ENCODE data around the gene PRR30. TPM values are rescaled to one million over a fixed set of nuclear protein-coding genes. Genes with fewer than 3 reads are reported as not detected.

The PRR30 gene
- total RNA-seq, 2 donors from 2014 or later: not detected

DNA sequence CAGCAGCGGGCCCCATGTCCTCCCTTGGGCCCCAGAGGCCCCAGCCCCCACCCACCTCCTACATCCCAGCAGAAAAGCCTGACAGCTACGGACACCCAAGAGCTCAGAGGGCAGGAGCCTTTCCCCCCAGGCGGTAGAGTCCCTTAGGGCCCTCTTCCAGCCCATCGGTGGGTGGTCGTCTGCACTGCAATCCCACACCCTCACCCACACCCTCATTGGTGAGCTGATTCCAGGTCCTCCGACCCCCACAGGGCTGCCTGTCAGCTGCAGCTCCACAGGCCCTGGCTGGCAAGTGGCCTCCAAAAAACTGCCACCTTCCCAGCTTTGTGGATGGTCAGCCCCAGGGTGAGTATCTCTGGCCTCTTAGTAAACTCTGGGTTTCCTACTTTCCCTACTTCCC lies 20.1 kb upstream of the PRR30 start:
- no peak for DNase-seq (ENCODE audit: low spot score)
- intact Hi-C loops (cut with DNase I): no loop called here

DNA sequence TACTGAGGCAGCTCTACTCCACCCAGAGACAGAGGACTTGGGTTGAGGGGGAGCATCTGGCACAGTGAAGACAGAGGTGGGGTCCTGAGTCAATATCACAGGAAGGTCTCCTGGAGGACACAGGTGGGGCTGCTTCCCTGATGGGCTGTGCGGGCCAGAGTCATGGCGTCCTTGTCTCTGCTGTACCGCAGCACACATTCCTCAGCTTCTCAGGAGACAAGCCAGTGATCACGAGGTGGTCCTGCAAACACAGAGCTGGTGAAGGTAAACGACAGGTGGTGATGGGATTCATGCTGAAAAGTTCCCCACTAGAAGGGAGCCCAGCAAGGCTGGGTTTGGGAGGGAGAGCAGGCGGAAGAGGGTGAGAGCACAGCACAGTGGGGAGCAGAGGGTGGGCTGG lies 19.3 kb upstream of the PRR30 start:
- no peak for DNase-seq (ENCODE audit: low spot score)
- intact Hi-C loops (cut with DNase I): no loop called here

DNA sequence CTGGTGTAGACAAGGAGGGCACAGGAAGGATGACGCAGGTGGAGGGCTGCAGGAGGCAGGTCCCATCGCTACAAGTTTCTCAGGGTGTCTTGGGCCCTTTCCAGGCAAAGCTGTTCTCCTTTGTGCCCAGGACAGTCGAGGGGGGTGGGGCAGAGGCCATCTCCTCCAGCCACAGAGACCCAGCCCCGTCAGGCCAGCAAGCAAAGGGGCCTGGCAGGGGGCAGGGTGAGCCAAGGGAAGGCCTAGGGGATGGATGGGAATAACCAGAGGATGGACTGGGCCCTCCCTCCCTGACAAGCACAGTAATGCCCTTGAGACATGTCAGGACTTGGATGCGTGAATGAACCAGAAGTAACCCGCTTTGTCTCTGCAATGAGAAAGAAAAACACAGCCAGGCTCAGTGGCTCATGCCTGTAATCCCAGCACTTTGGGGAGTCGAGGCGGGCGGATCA lies 15.9 kb upstream of the PRR30 start:
- intact Hi-C loops (cut with DNase I): no loop called here
- DNase-seq (ENCODE audit: low spot score): no peak

DNA sequence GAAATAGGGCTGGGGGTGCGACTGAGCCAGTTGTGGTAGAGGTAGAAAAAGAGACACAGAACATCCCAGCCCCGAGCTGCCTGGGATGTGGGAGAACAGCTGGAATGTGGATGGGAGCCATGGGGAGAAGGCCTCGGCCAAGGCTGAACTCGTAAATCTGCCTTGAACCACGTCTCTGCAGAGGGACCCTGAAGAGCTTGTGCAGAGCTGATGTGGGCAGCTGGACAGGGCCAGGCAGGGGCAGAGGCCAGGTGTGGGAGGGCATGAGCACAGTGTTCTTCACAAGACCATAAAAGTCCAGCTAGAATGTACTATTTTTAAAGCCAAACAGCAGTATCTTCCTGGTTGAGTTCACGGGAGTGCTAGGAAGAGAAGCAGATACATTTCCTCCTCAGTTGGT lies 15.3 kb upstream of the PRR30 start:
- intact Hi-C loops (cut with DNase I): no loop called here
- no peak for DNase-seq (ENCODE audit: low spot score)

DNA sequence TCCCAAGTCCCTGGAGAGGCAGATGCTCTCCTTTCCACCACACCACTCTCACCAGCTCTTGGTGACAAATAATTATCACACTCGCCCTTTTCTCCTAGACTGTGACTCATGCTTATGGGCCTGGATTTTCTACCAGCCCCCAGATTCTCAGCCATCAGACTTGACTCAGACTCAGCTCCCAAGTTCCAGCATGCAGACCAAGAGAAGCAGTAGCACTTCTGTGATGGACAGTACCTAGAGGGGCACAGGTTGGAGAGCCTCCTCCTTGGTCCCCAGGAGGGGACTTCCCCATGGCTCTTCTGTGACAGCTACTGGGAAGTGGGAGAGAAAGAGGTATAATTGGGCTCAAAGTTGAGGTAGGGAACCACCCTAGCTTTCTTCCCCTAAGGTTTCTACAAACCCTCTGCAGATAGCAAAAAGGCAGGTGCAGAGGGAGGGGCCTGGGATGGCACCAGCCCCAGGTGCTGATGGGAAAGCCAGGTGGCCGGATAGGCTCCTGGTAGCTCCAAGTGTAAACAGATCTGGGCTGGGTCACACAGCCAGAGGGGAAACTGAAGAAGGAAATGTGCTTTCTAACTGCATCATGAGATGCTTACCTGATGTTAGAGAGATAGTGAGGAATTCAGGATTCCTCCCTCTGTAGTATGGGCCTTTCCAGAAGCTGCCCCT lies 13.7 kb upstream of the PRR30 start:
- DNase-seq (ENCODE audit: low spot score): no peak
- intact Hi-C loops (cut with DNase I): no loop called here

DNA sequence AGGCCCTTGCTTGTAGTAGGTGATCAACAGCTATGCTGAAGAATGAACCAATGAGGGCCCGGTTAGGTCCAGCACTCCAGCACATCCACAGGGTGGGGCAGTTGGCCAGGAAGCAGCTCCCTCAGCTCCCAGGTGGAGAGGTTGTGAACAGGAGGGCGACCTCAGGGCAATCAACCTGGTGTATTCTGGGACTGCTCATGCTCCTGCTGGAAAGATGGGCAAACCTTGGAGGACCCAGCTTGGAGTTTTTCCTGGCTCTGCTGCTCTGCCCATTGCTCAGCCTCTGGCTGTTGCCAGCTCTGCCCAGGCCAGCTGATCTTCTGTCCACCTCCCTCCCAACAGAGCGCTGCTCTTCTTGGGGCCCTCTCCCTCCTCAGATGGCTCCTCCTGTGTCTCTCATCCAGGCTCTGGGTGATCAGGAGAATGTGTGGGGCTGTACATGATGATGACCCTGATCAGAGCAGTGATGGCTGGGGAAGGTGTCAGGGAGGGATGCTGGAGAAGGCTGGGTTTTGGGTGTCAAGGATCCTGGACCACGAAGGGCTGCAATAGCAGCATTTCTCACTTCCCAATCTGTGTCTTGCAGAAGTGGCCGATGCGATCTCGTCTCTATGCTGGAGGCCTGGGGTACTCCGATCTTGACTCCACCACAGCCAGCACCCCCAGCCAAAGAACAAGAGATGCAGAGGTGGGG lies 13.0 kb upstream of the PRR30 start:
- peak; percentile 43 for DNase-seq (ENCODE audit: low spot score)
- intact Hi-C loops (cut with DNase I): no loop called here

DNA sequence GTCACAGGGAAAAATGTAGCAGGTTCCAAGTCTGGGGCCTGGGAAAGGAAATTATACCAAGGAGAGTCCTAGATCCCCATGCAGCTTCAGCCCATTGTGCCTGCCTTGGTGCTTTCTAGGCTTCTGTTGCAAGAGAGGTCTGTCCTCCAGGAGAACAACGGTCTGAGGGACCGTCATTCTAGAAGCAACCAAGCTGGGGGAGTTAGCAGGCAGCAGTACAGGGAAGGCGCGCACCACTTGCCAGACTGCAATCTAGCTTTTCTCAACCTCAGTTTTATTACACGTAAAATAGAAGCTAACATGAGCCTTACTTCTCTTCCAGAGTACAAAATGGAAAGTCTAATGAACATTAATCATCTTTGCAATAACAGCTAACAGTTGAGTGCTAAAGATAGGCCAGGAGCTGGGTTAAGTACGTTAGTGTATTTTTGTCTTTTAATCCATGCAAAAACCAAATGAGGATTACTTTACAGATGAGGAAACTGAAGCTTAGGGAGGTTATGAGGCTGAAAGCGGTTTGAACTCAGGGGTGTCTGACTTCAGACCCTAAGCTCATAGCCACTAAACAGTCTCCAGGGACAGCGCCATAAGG lies 11.5 kb upstream of the PRR30 start:
- intact Hi-C loops (cut with DNase I): no loop called here
- DNase-seq (ENCODE audit: low spot score): peak; percentile 64

DNA sequence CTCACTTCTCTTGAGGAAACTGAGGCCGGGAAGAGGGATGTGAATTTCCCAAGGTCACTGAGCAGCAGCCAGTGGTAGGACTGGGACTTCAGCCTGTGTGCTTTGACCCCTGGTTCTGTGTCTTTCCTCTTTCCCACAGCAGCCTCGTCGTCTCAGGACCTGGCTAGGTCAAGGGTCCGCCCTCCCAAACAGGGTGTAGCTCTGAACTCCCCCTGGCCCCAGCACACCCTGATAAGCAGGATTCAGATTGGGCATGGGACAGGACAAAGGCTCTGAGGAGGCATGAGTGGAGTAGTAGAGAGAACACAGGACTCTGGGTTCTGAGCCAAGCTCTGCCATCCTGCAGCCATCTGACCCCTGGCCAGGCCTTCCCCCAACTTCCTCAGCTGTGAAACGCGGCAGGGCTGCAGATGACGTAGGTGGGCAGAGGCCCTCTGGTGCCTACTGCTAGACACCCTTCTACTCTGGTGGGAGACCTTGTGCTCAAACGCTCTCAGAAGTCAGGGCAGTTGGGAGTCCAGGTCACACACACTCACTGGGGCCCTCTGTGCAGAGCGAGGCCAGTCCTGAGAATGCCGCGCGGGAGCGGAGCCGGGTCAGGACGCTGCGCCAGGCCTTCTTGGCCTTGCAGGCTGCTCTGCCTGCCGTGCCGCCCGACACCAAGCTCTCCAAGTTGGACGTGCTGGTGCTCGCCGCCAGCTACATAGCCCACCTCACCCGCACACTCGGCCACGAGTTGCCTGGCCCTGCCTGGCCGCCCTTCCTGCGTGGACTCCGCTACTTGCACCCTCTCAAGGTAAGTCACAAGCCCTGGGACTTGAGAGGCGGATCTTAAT lies 10.6 kb upstream of the PRR30 start:
- intact Hi-C loops (cut with DNase I): no loop called here
- DNase-seq (ENCODE audit: low spot score): peak; percentile 55

DNA sequence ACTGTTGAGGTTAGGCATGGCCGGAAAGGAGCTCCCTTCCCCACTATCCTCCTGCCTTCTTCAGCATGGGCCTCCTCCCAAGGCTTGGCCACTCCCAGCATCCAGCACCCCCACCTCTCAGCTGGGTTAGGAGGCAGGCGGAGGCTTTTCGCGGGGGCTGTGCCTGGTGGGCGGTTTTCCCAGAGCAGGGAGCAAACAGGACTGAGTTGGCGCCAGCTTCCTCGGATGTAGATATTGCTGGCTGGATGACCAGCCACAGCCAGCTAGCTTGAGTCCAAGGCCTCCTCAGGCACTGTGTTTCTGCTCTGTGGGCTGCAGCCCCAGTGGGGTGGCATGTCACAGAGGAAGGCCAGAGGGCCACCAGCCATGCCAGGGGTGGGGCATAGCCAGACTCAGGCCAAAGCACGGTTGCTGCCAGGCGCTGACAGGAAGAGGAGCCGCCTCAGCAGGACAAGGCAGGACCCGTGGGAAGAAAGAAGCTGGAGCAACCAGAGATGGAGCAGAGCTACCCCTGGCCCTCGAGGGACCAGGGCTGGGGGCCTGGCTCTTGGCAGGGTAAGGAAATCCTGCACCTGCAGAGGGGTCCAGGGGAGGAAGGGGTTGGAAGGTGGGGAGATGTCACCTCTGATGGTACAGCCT lies 9.7 kb upstream of the PRR30 start, which contains the start of gene TCF23:
TSS of gene TCF23 (plus strand) at position 204 of the 639 bp plus-strand sequence. CDS start at position 334, 130 bp downstream.
- intact Hi-C loops (cut with DNase I): no loop called here
- peak; percentile 69 for DNase-seq (ENCODE audit: low spot score)

DNA sequence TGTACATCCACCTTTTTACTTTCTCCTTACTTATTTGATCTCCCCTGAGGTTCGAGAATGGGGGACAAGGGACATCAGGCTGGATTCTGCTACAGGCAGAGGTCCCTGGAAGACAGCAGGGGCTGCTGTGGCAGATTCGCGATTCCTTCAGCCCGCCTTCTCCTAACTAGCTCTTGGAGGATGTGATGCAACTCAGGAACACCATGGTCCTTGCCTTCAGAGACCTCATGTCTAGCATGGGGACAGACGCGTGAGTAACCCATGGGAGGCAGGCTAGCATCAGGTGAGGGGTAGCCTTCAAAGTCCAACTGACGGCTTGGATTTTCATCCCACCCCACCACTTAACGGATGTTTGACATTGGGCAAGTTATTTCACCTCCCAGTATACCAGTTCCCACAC lies 8.7 kb upstream of the PRR30 start:
- intact Hi-C loops (cut with DNase I): no loop called here

DNA sequence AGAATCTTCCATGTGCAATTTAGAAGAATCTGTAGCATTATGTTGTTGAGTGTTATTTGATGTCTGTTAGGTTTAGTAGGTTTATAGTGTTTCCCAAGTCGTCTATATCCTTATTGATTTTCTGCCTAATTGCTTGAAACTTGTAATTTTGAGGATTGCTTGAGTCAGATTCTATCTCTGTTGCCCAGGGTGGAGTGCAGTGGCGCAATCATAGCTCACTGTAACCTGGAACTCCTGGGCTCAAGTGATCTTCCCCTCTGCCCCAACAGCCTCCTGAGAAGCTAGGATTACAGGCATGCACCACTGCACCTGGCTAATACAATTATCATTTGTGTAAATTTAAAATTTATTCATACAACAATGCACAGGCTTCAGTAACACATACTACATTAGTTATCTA lies 6.5 kb upstream of the PRR30 start:
- peak; percentile 15 for DNase-seq (ENCODE audit: low spot score)
- intact Hi-C loops (cut with DNase I): no loop called here

More for the DNA sequence above, 8.7 kb upstream of the PRR30 start:
- peak; percentile 22 for DNase-seq (ENCODE audit: low spot score)

DNA sequence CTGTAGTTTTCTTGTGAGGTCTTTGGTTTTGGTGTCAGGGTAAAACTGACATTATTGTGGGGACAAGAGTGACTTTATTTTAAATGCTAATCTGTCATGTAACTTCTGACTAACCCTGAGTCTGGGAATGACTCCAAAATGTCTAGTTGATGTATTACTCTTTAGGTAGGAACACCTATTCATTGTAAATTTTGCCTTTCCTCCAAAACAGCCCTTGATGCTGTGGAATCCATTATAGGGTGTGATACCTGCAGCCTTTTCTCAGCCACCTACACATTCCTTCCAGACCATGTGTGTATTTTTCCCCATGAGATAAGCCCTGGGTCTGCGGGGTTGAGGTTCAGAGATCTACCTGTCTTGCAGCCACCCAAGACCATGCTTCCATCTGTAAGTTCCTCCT lies 4.1 kb upstream of the PRR30 start:
- peak; percentile 8 for DNase-seq (ENCODE audit: low spot score)
- intact Hi-C loops (cut with DNase I): no loop called here

DNA sequence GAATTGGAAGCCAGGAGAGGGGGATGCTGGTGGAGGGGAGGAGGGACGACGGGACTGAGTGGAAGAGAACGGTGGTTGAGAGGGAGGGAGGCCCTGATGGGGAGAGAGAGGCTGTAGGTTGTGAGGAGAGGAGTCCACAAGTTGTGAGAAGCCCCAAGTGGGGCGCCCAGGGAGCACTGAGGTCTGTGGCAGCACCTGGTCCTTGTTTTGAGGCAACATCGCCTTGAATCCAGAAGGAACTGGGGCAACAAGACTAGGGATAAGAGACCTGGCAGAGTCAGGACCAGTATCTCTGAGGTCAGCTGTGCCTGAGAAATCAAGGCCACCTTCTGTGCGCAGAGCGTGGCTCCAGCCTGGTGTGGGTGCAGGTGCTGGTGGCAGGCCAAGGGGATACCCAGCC lies 1.1 kb downstream of the PRR30 start:
- intact Hi-C loops (cut with DNase I): no loop called here
- peak; percentile 62 for DNase-seq (ENCODE audit: low spot score)

DNA sequence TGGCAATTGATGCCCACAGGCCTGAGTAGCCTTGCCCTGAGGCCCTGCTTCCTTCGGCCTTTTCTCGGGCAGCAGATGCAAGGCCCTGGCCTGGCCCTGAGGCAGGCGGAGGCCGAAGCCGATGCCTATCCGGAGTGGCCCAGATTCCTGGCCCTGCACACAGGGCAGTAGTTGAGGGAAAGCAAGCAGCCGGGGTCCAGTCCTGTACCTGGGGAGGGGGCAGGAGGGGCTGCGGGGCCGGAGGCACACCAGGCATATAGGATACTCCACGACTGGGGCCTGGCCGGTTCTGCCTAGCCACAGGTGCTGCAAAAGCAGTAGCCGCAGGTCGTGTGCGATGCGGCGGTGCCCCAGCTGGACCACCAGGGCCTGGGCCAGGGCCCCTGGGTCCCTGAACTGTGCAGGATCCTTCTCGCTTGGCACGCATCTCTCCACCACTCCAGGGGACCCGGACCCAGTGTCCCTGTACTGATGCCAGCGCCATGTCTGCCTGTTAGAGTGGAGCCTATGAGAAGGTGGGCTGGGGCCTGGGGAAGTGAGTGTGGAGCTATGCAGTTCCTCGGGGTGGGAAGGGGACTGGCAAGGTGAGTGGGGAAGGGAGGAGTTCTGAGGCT lies 1.8 kb downstream of the PRR30 start:
- intact Hi-C loops (cut with DNase I): no loop called here
- peak; percentile 71 for DNase-seq (ENCODE audit: low spot score)

DNA sequence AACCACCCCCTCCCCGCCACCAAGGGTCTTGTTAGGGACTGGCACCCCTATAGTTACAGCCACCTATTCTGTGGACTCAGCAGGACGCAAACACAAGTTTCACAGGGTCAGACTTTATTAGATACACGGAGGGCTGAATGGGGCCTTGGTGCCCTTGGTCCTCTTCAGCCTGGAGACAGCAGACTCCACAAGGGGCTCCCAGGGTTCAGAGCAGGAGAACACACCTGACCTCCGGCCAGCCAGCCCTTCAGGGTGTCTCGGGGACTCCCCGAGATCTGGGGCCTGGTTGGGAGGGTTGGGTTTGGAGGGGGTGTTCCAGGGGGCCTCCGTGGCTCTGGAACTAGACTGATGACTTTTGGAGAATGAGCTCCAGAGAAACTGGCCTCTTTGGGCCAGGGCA lies 2.5 kb downstream of the PRR30 start:
- peak; percentile 71 for DNase-seq (ENCODE audit: low spot score)

DNA sequence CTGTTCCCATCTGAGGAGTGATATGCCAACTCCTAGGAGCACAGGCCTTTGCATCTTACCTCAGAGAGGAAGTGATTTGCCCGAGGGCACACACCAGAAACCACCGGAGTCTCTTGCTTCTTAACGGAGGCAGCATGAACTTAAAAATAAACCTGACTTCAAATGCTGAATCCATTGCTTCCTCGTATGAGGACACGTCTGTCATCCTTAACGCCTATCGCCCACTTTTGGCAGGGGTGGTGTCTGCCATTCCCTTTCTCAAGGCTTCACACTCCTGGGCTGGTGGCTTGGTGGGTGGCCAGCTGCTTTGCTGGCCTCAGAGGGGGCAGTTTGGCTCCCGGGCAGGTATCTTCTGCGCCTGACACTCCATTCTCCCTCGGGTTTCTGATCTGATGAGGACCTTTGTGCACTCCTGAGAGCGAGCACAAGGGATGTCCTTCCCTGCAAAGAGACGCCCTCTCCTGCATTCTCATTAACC lies 3.7 kb downstream of the PRR30 start:
- peak; percentile 72 for DNase-seq (ENCODE audit: low spot score)
- intact Hi-C loops (cut with DNase I): no loop called here

More for the DNA sequence above, 2.5 kb downstream of the PRR30 start:
- intact Hi-C loops (cut with DNase I): loop anchor here in 1 of 2 donors (1.0 kb wide), 1 partner anchor 125 kb away; no protein-coding TSS in a partner anchor

DNA sequence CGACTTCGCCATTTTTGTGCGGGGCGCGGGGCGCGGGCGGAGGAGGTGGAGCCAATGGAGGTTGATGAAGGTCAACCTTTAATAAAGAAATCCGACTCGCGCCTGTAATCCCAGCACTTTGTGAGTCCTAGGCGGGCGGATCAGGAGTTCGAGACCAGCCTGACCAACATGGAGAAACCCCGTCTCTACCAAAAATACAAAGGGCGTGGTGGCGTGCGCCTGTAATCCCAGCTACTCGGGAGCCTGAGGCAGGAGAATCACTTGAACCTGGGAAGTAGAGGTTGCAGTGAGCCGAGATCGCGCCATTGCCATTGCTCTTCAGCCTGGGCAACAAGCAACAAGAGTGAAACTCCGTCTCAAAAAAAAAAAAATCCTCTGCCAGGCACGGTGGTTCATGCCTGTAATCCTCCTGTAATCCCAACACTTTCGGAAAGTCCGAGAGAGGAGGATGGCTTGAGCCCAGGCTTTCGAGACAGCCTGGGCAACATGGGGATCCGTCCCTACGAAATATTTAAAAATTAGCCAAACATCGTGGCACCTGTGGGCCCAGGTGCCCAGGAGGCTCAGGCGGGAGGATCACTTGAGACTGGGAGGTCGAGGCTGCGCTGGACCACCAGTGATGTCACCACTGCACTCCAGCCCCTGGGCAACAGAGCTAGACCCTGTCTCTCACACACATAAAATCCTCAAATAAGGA lies 4.3 kb downstream of the PRR30 start:
- intact Hi-C loops (cut with DNase I): loop anchor here in 1 of 2 donors (5.0 kb wide), 1 partner anchor 52 kb away; no protein-coding TSS in a partner anchor
- DNase-seq (ENCODE audit: low spot score): peak; percentile 54

Data from posterior vena cava (tissue), 2 donors.